Bronchial epithelial cell (primary cell): ENCODE measurements around the gene C1QTNF6. TPM values are rescaled to one million over a fixed set of nuclear protein-coding genes. Genes with fewer than 3 reads are reported as not detected.

Experiments
- DNase-seq: peaks from one replicate; pipeline ENCODE4 v3.0.0-alpha.2; 2010; ENCODE audit warnings: low read depth
- FAIRE-seq: peaks from 2 replicates; lab custom pipeline; 2011; peaks lifted over from hg19 to GRCh38; lab: Jason Lieb, UNC
- H3K27me3 ChIP-seq: 2 replicates; pipeline ENCODE4 v1.5.1; 2011; ENCODE audit warnings: low read length; ENCODE audit not compliant: control insufficient read depth, insufficient read depth
- H3K36me3 ChIP-seq: 2 replicates; pipeline ENCODE4 v1.5.1; 2011; ENCODE audit warnings: low read length; ENCODE audit not compliant: control insufficient read depth, insufficient read depth
- H3K4me3 ChIP-seq: 2 replicates; pipeline ENCODE4 v1.5.1; 2011; ENCODE audit warnings: mild to moderate bottlenecking, low read depth, low read length, control low read depth
- total RNA-seq: library from RNA; depleted of rRNA; stranded (reverse); fragments of >200 nt; gene quantifications from 2 replicates; pipeline ENCODE4 v1.2.1, GENCODE V29; 2014
- TF ChIP-seq, protein P1 (sequence below): IDR thresholded peaks from 2 replicates; pipeline ENCODE4 v1.5.1; 2011; ENCODE audit warnings: mild to moderate bottlenecking, moderate library complexity, low read length, control low read depth, inconsistent platforms; ENCODE audit not compliant: insufficient read depth, severe bottlenecking

C1QTNF6 gene
- total RNA-seq, 1 donor from 2014 or later = 2.9 TPM

DNA sequence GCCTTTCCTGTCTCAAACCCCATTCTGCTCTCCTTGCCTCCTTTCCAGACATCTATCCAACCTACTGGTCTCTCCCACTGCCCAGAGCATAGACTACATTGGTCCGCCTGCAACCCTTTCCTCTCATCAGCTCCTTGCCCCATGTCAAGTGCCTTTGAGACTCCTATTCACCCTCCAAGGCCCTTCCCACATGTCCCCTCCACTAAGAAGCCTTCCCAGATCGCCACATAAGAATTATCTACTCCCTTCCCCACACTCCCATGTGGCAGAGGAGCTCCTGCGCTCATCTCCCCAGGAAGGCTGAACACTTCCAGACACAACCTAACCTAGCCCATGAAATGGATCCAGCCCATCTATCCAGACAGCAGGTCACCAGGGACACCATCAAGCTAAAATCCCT is 10.3 kb downstream of the C1QTNF6 start:
- TF ChIP-seq, protein P1, sequence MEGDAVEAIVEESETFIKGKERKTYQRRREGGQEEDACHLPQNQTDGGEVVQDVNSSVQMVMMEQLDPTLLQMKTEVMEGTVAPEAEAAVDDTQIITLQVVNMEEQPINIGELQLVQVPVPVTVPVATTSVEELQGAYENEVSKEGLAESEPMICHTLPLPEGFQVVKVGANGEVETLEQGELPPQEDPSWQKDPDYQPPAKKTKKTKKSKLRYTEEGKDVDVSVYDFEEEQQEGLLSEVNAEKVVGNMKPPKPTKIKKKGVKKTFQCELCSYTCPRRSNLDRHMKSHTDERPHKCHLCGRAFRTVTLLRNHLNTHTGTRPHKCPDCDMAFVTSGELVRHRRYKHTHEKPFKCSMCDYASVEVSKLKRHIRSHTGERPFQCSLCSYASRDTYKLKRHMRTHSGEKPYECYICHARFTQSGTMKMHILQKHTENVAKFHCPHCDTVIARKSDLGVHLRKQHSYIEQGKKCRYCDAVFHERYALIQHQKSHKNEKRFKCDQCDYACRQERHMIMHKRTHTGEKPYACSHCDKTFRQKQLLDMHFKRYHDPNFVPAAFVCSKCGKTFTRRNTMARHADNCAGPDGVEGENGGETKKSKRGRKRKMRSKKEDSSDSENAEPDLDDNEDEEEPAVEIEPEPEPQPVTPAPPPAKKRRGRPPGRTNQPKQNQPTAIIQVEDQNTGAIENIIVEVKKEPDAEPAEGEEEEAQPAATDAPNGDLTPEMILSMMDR = no peak
- Histone ChIP-seq H3K4me3 (no peak overlapping the region), H3K36me3 (peaks cover 4% of the 10 kb centered on the region), H3K27me3 (no peaks in the 10 kb centered on the region)
- FAIRE-seq = no peak
- no peak for DNase-seq

DNA sequence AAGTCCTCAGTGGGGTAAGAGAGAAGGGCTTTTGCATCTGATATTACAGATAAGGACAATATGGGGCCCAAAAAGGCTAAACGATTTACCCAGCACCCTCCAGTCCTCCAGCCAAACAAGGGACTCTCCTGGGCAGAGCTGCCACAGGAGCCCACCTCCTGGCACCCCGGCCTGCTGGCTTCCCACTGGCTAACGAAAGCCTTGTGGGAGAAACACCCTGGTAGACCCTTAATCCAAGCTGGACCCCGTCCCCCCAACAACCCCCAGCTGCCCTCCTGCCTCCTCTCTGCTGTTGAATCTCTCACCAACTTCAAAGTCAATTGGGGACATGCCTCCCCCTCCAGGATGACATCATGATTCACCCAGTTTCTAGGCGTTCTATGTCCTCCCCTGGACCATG is 10.8 kb downstream of the C1QTNF6 start:
- H3K4me3 ChIP-seq = no peak overlapping the region
- DNase-seq = no peak
- TF ChIP-seq, protein P1 = no peak
- H3K27me3 ChIP-seq = no peaks in the 10 kb centered on the region
- FAIRE-seq = no peak
- peaks cover 4% of the 10 kb centered on the region for H3K36me3 ChIP-seq

DNA sequence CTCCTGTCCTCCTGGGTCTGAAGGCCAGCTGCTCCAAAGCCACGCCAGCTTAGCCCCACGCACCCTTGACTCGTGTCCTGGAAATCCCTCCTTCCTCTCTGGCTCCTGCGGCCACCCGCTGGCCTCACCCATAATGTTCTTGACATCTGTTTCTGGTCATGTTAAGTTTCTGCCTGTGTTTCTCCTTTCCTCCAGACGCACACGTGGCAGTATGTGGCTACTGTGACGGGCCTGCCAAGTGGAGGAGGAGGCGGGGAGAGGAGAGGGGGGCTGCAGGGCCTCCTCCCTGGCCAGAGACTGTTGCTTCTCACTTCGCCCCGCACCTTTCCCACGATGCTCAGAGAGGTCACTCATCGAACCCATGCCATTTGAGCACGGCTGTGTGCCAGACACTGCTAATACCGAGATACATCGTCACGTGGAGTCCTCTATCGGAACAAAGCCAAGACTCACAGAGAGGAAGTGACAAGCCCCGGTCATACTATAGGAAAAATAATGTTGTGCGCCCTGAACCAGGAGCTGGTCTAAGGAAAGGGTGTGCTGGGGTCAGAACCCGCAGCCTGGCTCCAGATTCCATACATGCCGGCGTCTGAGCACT is 11.5 kb downstream of the C1QTNF6 start:
- FAIRE-seq = no peak
- Histone ChIP-seq H3K27me3 (no peaks in the 10 kb centered on the region), H3K4me3 (no peak overlapping the region), H3K36me3 (no peaks in the 10 kb centered on the region)
- DNase-seq = no peak
- TF ChIP-seq, protein P1 = no peak

DNA sequence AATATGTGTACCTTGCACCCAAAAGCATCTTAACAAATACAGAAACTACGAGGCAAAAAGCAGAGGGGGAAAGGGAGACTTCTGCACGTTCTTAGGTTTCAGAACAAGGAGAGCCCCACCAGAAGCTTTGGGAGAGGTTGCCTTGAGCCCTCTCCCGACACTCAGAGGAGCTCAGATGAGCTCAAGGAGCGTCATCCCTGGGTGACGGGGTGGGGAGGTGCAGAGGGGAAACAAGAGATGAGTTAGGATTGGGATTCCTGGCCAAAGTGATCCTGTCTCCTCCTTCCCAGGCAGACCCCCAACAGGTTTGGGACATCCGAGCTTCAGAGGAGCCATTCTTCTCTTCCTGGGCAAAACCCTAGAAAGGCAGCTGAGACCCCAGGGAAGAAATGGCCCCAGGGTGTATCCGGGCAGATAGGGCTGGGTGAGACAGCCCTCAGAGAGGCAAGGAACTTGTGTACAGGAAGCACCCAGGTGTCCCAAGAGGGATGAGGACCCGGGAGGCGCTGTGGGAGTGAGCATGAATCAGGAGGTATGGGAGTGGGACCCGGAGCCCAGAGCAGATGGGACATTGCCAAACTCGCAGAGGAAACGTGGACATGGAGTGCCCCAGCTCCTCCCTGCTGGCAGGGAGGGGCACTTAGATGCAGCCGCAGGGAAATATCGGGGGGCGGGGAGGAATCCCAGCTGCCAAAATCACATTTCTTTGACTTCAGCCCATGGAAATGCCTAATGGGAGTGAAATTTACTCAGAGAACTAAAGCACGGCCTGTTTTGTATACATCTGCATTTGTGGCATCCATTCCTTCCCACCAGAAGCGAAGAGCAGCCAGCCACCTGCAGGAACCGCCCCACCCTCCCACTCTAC is 12.4 kb downstream of the C1QTNF6 start:
- TF ChIP-seq, protein P1 = no peak
- H3K36me3 ChIP-seq = no peaks in the 10 kb centered on the region
- no peak for FAIRE-seq
- peaks cover 2% of the 10 kb centered on the region for H3K27me3 ChIP-seq
- H3K4me3 ChIP-seq = no peak overlapping the region
- DNase-seq = no peak

DNA sequence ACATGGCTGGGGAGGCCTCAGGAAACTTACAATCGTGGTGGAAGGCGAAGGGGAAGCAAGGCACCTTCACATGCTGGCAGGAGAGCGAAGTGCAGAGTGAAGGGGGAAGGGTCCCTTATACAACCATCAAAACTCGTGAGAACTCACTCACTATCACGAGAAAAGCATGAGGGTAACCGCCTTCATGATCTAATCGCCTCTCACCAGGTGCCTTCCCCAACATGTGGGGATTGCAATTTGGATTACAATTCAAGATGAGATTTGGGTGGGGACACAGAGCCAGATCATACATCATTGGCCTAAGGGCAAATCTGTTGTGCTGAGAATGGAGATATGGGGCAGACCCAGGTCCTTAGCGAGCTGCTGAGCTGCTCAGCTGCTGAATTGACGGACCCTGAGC is 13.1 kb downstream of the C1QTNF6 start:
- no peak for FAIRE-seq
- Histone ChIP-seq H3K4me3 (no peak overlapping the region), H3K27me3 (peaks cover 2% of the 10 kb centered on the region), H3K36me3 (no peaks in the 10 kb centered on the region)
- no peak for DNase-seq
- TF ChIP-seq, protein P1 = no peak
